D721Med (cell line): ENCODE results near the gene BPTF.
"Not testable (repeated sequence)": the region's sequence is repeated elsewhere in the genome, so short reads cannot be mapped to it uniquely, and the experiment has no call there.

Experiments used
- DNase-seq: peaks from one replicate; pipeline ENCODE4 v3.0.0; 2011; ENCODE audit warnings: low spot score; ENCODE audit not compliant: insufficient read length
- FAIRE-seq: peaks from 2 replicates; lab custom pipeline; 2011; peaks lifted over from hg19 to GRCh38; lab: Jason Lieb, UNC
- TF ChIP-seq, protein P1 (sequence below): IDR thresholded peaks from 2 replicates; pipeline ENCODE4 v1.5.1; 2012; ENCODE audit warnings: mild to moderate bottlenecking, control low read depth; ENCODE audit not compliant: insufficient read depth; ENCODE audit errors: missing control alignments

Gene BPTF

GRCh38 chr17:67834634-67835033 lies 9.3 kb downstream of the BPTF start:
- DNase-seq: no peak
- TF ChIP-seq, protein P1, sequence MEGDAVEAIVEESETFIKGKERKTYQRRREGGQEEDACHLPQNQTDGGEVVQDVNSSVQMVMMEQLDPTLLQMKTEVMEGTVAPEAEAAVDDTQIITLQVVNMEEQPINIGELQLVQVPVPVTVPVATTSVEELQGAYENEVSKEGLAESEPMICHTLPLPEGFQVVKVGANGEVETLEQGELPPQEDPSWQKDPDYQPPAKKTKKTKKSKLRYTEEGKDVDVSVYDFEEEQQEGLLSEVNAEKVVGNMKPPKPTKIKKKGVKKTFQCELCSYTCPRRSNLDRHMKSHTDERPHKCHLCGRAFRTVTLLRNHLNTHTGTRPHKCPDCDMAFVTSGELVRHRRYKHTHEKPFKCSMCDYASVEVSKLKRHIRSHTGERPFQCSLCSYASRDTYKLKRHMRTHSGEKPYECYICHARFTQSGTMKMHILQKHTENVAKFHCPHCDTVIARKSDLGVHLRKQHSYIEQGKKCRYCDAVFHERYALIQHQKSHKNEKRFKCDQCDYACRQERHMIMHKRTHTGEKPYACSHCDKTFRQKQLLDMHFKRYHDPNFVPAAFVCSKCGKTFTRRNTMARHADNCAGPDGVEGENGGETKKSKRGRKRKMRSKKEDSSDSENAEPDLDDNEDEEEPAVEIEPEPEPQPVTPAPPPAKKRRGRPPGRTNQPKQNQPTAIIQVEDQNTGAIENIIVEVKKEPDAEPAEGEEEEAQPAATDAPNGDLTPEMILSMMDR: no peak
- FAIRE-seq: no peak

GRCh38 chr17:67836205-67836987 lies 11.1 kb downstream of the BPTF start:
- FAIRE-seq (no peak), DNase-seq (no peak)
- TF ChIP-seq, protein P1: no peak

DNA sequence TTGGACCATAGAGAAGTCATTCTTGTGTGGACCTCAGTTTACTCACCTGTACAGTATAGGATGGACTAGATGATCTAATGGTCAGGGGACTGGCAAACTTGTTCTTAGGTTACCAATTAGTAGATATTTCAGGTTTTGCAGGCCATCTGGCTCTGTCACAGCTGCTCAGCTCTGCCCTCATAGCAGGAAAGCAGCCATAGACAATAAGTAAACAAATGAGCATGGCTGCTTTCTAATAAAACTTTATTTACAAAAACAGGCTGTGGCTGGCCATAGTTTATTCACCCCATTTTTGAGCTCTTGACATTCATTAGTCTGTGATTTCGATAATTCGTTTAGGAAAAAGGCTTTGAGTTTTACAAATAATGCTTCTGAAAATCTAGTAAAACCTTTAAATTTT lies 12.7 kb downstream of the BPTF start:
- TF ChIP-seq, protein P1: no peak
- DNase-seq: no peak
- FAIRE-seq: no peak

GRCh38 chr17:67838538-67838937 lies 13.2 kb downstream of the BPTF start:
- FAIRE-seq: no peak
- TF ChIP-seq, protein P1: no peak

GRCh38 chr17:67841992-67842391 lies 16.7 kb downstream of the BPTF start:
- DNase-seq: no peak
- no peak for FAIRE-seq
- TF ChIP-seq, protein P1: no peak

More at GRCh38 chr17:67838538-67838937, 13.2 kb downstream of the BPTF start:
- no peak for DNase-seq

- TF ChIP-seq, protein P1: no peak
- DNase-seq: no peak
- FAIRE-seq: no peak
These were observed 17.3 kb downstream of the BPTF start for GRCh38 chr17:67842648-67843047.

DNA sequence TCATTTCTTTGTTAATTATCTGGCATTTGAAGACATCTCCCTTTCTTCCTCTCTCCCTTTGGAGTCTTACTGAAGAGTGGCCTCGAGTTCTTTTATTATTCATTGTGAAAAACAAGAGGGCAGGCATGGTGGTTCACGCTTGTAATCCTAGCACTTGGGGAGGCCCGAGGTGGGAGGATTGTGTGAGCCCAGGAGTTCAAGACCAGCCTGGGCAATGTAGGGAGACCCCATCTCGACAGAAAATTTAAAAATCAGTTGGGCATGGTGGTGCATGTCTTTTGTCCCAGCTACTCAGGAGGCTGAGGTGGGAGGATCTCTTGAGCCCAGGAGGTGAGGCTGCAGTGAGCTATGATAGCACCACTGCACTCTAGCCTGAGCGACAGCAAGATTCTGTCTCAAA lies 20.1 kb downstream of the BPTF start:
- TF ChIP-seq, protein P1: no peak
- no peak for DNase-seq
- no peak for FAIRE-seq

DNA sequence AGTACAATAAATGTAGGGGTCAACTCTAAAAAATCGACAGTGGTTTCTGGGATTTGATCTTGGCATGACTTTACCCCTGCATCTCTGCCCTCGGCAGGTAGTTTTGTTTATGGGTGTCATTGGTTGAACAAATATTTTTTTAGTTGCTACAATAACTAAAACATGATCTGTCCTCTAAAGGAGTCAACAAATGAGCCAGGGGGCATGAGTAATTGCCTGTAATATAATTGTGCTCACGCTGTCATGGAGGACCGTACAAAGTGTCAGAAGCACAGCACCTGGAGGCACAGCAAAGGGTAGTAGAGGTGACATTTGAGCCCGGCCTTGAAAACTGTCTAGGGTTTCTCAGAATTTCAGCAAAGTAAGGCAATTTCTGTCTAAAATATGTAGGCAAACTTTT lies 22.9 kb downstream of the BPTF start:
- DNase-seq, FAIRE-seq: not testable (repeated sequence)

GRCh38 chr17:67848846-67849245 lies 23.5 kb downstream of the BPTF start:
- not testable (repeated sequence) for FAIRE-seq, DNase-seq
